HCT116 (cell line): ENCODE data around the gene COQ10B. TPM values are rescaled to one million over a fixed set of nuclear protein-coding genes. Genes with fewer than 3 reads are reported as not detected.
A peak's percentile ranks its signal among the peaks of the same experiment; 100 is the strongest.

ENCODE experiments used
- ATF3 ChIP-seq: IDR thresholded peaks from 2 replicates; pipeline ENCODE4 v1.6.1; 2012
- CBX3 ChIP-seq: IDR thresholded peaks from 2 replicates; pipeline ENCODE4 v1.6.1; 2012; ENCODE audit warnings: low read depth
- CEBPB ChIP-seq: IDR thresholded peaks from 2 replicates; pipeline ENCODE4 v1.6.1; 2012; ENCODE audit warnings: low read depth
- CTCF ChIP-seq, 3 experiments: fragments of 200-600 bp in 1 of 3; sonication (generic) in 1 of 3; IDR thresholded peaks in 2 of 3; conservative IDR thresholded peaks in 1 of 3; 2 replicates each; pipeline ENCODE4 v1.5.1; 2012 to 2017; ENCODE audit warnings: low read depth in 2 of 3, low read length in 2 of 3, antibody characterized with exemption in 1 of 3, borderline replicate concordance in 1 of 3, control low read depth in 1 of 3, mild to moderate bottlenecking in 1 of 3, mixed read lengths in 1 of 3, mixed run types in 1 of 3, moderate library complexity in 1 of 3; ENCODE audit not compliant: insufficient read depth in 1 of 3
- EGR1 ChIP-seq: IDR thresholded peaks from 2 replicates; pipeline ENCODE4 v1.6.1; 2012; ENCODE audit warnings: low read depth
- JUND ChIP-seq: IDR thresholded peaks from 2 replicates; pipeline ENCODE4 v1.6.1; 2012
- POLR2A ChIP-seq: IDR thresholded peaks from 2 replicates; pipeline ENCODE4 v1.7.0; 2011; ENCODE audit warnings: borderline replicate concordance; ENCODE audit not compliant: insufficient read depth, insufficient read length; ENCODE audit errors: extremely low read depth
- POLR2AphosphoS5 ChIP-seq: IDR thresholded peaks from 2 replicates; pipeline ENCODE4 v1.6.1; 2011; ENCODE audit warnings: mild to moderate bottlenecking, low read depth, low read length, moderate library complexity
- RAD21 ChIP-seq: IDR thresholded peaks from 2 replicates; pipeline ENCODE4 v1.6.1; 2012; ENCODE audit warnings: low read depth, mild to moderate bottlenecking
- TCF7L2 ChIP-seq: IDR thresholded peaks from 2 replicates; pipeline ENCODE4 v1.7.0; 2011; ENCODE audit warnings: borderline replicate concordance, inconsistent platforms; ENCODE audit not compliant: insufficient read depth, insufficient read length; ENCODE audit errors: extremely low read depth
- ZBTB33 ChIP-seq: IDR thresholded peaks from 2 replicates; pipeline ENCODE4 v1.6.1; 2011; ENCODE audit warnings: mild to moderate bottlenecking, low read length, moderate library complexity; ENCODE audit not compliant: insufficient replicate concordance; ENCODE audit errors: extremely low read depth
- ZNF274 ChIP-seq: fragments of 200-500 bp; sonication (Bioruptor generic); IDR thresholded peaks from 2 replicates; pipeline ENCODE4 v1.6.1; 2014; ENCODE audit warnings: mild to moderate bottlenecking, low read depth, low read length, inconsistent platforms
- total RNA-seq: library from RNA; stranded (reverse); gene quantifications from one replicate; pipeline ENCODE4 v1.2.1, GENCODE V29; 2021; ENCODE audit not compliant: unreplicated experiment

The COQ10B gene
- total RNA-seq, 1 experiment from 2014 or later, result 20.4 TPM

- TF ChIP-seq CTCF (IDR thresholded peaks at IDR 0.05 in 2 of 3, conservative IDR thresholded peaks at IDR 0.05 in 1 of 3; ENCODE audit: borderline replicate concordance in 1 of 3, insufficient read depth in 1 of 3, low read depth in 2 of 3, low read length in 2 of 3) (no peak), JUND (0 out of 2 replicates have a peak, but pooled peaks have one; percentile 25), EGR1 (no peak), RAD21 (no peak), TCF7L2 (no peak), POLR2AphosphoS5 (peak; percentile 34; the same call in 1 of the 2 replicates), ZNF274 (no peak), CEBPB (no peak), POLR2A (no peak), ATF3 (no peak), CBX3 (no peak; the same call in 1 of the 2 replicates), ZBTB33 (no peak)
These were observed 604 bp downstream of the COQ10B start (continued) for GRCh38 chr2:197453914-197454398.
